Stimulated activated CD4-positive, alpha-beta T cell treated with anti-CD3 and anti-CD28 coated beads, TNF-alpha, amount 100 ng/mL, for 24 hours (primary cell): ENCODE data around the gene COLEC12.

ENCODE experiments used
- DNase-seq, 3 experiments: peaks; one replicate each; pipeline ENCODE4 v3.0.0-alpha.2; 2020; ENCODE audit warnings: low read depth in 3 of 3

COLEC12 gene

GRCh38 chr18:389658-390357, 110.7 kb downstream of the COLEC12 start:
- DNase-seq = no peak

- DNase-seq = no peak
These were observed 112.3 kb downstream of the COLEC12 start for GRCh38 chr18:388200-388599.

- no peak for DNase-seq
These were observed 113.5 kb downstream of the COLEC12 start for GRCh38 chr18:386994-387393.

GRCh38 chr18:384897-385296, 115.6 kb downstream of the COLEC12 start:
- DNase-seq = no peak

- DNase-seq = no peak
These were observed 117.4 kb downstream of the COLEC12 start for GRCh38 chr18:383135-383534.

GRCh38 chr18:382423-382984, 118.0 kb downstream of the COLEC12 start:
- DNase-seq = no peak

- DNase-seq = no peak
These were observed 120.7 kb downstream of the COLEC12 start for GRCh38 chr18:379681-380330.

- no peak for DNase-seq
These were observed 122.4 kb downstream of the COLEC12 start for GRCh38 chr18:378079-378478.

- DNase-seq = no peak
These were observed 123.4 kb downstream of the COLEC12 start for GRCh38 chr18:377088-377487.

- DNase-seq = no peak
These were observed 124.2 kb downstream of the COLEC12 start for GRCh38 chr18:376311-376710.

- DNase-seq = no peak
These were observed 125.8 kb downstream of the COLEC12 start for GRCh38 chr18:374721-375168.

GRCh38 chr18:373780-374179, 126.7 kb downstream of the COLEC12 start:
- DNase-seq = no peak

- no peak for DNase-seq
These were observed 128.9 kb downstream of the COLEC12 start for GRCh38 chr18:371609-371982.

- DNase-seq = no peak
These were observed 129.5 kb downstream of the COLEC12 start for GRCh38 chr18:370751-371608.

GRCh38 chr18:369224-370015, 131.1 kb downstream of the COLEC12 start:
- DNase-seq = no peak

GRCh38 chr18:366466-367061, 133.9 kb downstream of the COLEC12 start:
- no peak for DNase-seq

GRCh38 chr18:365651-366050, 134.8 kb downstream of the COLEC12 start:
- no peak for DNase-seq

GRCh38 chr18:364256-364826, 136.2 kb downstream of the COLEC12 start:
- no peak for DNase-seq

- DNase-seq = no peak
These were observed 137.0 kb downstream of the COLEC12 start for GRCh38 chr18:363301-364085.
